ENCODE data around the gene GSTO2.
"Not testable (repeated sequence)": the region's sequence is repeated elsewhere in the genome, so short reads cannot be mapped to it uniquely, and the experiment has no call there.

Gene GSTO2

DNA sequence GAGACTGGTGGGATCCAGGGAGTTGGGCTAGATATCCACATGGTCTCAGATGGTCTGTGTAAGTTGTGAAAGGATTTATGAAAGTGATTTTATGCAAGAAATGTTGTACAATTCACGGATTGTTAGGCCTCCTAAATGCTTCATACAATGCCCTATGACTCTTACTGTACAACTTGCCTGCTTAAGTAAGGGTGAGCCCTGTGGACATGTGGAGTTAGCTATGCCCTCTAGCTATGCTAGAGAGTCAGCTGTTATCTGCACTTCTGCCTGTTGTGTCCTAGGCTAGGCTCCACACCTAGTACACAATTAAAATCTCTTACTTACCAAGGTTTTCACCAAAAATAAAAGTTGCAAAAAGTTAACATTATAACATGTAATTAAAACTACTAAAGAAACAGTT lies 35.2 kb upstream of the GSTO2 start:
- TF ChIP-seq CTCF (conservative IDR thresholded peaks at IDR 0.05) (no peak), ZFX (IDR thresholded peaks at IDR 0.05) (no peak)
- H3K27ac ChIP-seq, result no peak overlapping the region

DNA sequence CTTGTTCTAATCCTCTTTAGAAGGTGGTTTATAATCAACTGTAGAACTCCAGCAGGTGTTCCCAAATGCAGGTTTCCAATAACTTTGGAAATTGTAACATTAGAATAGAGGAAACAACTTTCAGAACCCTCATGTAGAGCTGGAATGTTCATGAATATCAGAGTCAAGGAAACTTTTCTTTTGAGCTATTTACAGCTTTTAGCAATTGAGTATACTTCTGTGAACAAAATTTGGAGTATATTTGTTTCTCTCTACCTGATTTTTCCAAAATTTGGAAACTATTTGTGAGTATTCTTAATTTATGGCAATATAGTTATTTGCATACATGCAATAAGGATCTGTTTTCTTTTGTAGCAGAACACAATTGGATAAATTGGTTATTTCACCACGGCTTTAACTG lies 34.0 kb upstream of the GSTO2 start:
- no peak overlapping the region for H3K27ac ChIP-seq
- TF ChIP-seq ZFX (IDR thresholded peaks at IDR 0.05) (no peak), CTCF (conservative IDR thresholded peaks at IDR 0.05) (no peak)

DNA sequence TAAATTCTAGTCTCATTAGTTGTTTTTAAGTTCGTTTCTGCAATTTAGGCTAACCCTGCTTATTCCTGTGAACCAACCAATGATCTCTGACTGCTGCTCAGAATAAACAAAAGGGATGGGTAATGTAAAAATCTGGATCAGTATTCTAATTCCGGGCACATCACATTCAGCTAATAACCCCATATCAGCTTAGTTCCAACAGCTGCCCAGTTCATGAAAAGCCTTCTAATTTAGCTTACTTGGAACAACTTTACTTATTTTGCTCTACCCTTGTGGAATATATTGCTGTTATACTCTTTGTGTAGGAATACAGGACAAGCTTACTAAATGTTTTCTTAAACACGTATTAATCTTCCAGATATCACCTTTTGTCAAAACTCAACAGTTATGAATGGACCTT lies 33.2 kb upstream of the GSTO2 start:
- no peak for TF ChIP-seq ZFX (IDR thresholded peaks at IDR 0.05)
- TF ChIP-seq CTCF (conservative IDR thresholded peaks at IDR 0.05), result no peak
- no peak overlapping the region for H3K27ac ChIP-seq

GRCh38 chr10:104240078-104240477 lies 28.9 kb upstream of the GSTO2 start:
- no peak for TF ChIP-seq ZFX (IDR thresholded peaks at IDR 0.05)
- no peak for TF ChIP-seq CTCF (conservative IDR thresholded peaks at IDR 0.05)
- H3K27ac ChIP-seq, result no peak overlapping the region

DNA sequence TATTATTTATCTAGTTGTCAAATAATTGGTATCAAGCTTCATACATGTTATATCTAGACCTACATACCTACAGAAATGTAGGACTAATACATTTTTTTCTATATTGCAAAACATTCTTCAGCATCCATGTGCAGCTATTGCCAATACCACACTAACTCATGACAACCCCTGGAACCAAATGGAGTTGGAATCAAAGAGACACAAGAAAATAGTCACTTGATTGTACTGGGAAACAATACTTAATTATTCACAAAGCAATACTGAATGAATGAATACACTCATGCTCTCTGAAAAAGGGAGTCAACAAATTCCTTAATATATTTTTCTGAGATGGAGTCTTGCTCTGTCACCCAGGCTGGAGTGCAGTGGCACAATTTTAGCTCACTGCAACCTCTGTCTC lies 26.4 kb upstream of the GSTO2 start:
- TF ChIP-seq CTCF (conservative IDR thresholded peaks at IDR 0.05), result no peak
- TF ChIP-seq ZFX (IDR thresholded peaks at IDR 0.05), result no peak
- H3K27ac ChIP-seq, result no peak overlapping the region

DNA sequence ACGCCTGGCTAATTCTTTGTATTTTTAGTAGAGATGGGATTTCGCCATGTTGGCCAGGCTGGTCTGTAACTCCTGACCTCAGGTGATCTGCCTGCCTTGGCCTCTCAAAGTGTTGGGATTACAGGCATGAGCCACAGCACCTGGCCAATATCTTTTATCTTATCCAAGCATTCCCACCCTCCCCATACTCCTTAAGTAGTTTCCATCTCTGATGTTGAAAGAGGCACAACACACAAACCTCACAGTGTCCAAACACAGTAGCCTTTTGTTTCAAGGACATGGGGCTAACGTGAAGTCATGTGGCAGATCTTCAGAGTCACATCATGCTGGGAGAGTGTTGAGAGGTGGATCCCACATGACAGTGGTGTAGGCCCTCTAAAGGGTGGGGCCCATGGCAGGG lies 26.0 kb upstream of the GSTO2 start:
- not testable (repeated sequence) for H3K27ac ChIP-seq

- no peak overlapping the region for H3K27ac ChIP-seq
- no peak for TF ChIP-seq CTCF (conservative IDR thresholded peaks at IDR 0.05)
- no peak for TF ChIP-seq ZFX (IDR thresholded peaks at IDR 0.05)
Measured at GRCh38 chr10:104243512-104243911, 25.5 kb upstream of the GSTO2 start.

DNA sequence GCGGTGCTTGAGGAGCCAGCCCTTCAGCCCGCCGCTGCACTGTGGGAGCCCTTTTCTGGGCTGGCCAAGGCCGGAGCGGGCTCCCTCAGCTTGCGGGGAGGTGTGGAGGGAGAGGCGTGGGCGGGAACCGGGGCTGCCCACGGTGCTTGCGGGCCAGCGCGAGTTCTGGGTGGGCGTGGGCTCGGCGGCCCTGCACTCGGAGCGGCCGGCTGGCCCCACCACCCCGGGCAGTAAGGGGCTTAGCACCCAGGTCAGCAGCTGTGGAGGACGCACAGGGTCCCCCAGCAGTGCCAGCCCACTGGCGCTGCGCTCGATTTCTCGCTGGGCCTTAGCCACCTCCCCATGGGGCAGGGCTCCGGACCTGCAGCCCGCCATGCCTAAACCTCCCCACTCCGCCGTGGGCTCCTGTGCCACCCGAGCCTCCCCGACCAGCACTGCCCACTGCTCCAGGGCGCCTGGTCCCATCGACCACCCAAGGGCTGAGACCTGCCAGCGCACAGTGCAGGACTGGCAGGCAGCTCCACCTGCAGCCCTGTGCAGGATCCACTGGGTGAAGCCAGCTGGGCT lies 23.8 kb upstream of the GSTO2 start:
- TF ChIP-seq ZFX (IDR thresholded peaks at IDR 0.05), result no peak
- TF ChIP-seq CTCF (conservative IDR thresholded peaks at IDR 0.05), result no peak
- no peak overlapping the region for H3K27ac ChIP-seq
